NCI-H460 (cell line): ENCODE measurements around the gene PKP3. TPM values are rescaled to one million over a fixed set of nuclear protein-coding genes. Genes with fewer than 3 reads are reported as not detected.
A peak's percentile ranks its signal among the peaks of the same experiment; 100 is the strongest.
"Not testable (repeated sequence)": the region's sequence is repeated elsewhere in the genome, so short reads cannot be mapped to it uniquely, and the experiment has no call there.

Experiments
- DNase-seq: peaks from one replicate; pipeline ENCODE4 v3.0.0-alpha.2; 2016; ENCODE audit warnings: low read depth; ENCODE audit errors: extremely low read depth
- total RNA-seq: library from RNA; depleted of rRNA; stranded (reverse); fragments of >200 nt; shearing (Covaris generic); gene quantifications from 2 replicates; pipeline ENCODE4 v1.2.3, GENCODE V29; 2014

Gene PKP3
- total RNA-seq, 1 experiment from 2014 or later = 27.7 TPM

GRCh38 chr11:363443-363805 is 30.6 kb upstream of the PKP3 start:
- DNase-seq = not testable (repeated sequence)

DNA sequence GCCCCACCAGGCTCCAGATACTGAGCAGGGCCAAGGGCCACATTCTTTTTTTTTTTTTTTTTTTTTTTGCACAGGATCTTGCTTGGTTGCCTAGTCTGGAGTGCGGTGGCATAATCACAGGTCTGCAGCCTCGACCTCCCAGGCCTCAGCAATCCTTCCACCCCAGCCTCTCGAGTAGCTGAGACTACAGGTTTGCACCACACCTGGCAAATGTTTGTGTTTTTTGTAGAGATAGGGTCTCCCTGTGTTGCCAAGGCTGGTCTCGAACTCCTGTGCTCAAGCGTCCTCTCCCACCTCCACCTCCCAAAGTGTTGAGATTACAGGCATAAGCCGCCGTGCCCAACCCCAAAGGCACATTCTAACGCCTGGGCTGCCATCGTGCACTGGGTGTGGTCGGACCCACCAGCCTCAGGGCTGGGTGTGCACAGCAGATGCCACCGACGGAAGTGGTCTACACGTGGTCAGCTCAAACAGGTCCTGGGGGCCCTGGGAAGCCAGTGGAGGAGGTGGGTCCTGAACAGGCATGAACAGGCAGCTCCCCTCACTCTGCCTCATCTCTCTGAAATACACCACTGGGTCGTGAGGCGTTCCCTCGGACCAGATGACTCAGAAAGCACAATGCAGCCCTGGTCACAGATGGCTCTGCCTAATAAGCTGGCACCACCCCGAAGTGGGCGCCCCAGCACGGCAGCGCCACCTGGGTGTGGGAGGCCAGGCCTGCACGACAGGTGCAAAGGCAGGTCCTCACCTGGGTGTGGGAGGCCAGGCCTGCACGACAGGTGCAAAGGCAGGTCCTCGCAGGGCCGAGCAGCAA is 29.9 kb upstream of the PKP3 start:
- peak; percentile 76 for DNase-seq

DNA sequence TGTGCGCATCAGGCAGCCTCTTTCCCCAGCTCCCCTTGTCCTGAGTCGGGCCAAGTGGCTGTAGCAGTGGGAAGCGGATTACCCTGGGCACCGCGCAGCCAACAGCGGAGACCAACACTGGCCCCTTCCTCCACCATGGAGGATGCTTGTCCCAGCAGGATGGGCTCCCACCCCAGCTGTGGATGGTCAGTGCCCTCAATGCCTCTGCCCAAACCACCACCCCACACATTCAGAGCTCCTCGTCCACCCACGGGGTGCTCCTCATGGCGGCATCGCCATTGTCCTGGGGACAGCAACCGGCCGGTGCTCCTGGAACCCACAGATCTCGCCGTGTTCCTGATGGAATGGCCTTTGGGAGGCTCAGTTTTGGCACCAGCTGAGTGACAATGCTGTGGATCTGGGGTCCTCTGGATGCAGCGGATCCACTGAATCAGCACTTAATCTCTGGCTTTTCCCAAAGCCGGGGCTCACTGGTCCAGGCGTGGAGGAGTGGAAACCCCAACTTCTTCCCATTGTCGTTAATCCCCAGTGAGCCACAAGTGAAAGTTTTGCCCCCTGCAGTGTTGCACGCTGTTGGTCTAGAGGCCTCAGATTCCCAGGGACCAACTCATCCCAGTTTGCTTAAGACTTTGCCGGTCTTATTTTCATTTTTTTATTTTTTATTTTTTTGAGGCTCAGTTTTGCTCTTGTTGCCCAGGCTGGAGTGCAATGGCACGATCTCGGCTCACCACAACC is 28.9 kb upstream of the PKP3 start:
- DNase-seq = no peak

GRCh38 chr11:365831-366230 is 28.2 kb upstream of the PKP3 start:
- no peak for DNase-seq

DNA sequence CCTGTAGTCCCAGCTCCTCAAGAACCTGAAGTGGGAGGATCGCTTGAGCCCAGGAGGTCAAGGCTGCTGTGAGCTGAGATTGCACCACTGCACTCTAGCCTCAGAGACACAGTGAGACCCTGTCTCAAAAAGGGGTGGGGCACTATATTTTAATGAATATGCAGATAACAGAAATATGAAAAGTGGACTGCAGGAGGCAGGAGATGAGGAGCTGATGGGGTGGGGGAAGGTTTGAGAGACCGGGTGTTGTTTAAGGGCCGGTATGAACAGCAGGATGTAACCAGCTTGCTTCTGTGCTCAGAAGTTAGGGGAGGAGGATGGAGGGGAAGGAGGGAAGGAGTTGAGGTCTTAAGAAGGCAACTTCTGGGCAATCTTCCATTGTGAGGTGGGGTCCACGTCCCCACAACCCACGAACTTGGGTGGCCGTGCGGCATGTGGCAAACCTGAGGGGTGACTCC is 26.0 kb upstream of the PKP3 start:
- no peak for DNase-seq

- DNase-seq = no peak
Observed at GRCh38 chr11:368414-369335, 25.3 kb upstream of the PKP3 start.

- no peak for DNase-seq
Observed at GRCh38 chr11:369336-370018, 24.5 kb upstream of the PKP3 start, which contains the start of gene B4GALNT4. B4GALNT4 (plus strand) TSS chr11:369499; CDS start chr11:369804, 305 bp downstream.

DNA sequence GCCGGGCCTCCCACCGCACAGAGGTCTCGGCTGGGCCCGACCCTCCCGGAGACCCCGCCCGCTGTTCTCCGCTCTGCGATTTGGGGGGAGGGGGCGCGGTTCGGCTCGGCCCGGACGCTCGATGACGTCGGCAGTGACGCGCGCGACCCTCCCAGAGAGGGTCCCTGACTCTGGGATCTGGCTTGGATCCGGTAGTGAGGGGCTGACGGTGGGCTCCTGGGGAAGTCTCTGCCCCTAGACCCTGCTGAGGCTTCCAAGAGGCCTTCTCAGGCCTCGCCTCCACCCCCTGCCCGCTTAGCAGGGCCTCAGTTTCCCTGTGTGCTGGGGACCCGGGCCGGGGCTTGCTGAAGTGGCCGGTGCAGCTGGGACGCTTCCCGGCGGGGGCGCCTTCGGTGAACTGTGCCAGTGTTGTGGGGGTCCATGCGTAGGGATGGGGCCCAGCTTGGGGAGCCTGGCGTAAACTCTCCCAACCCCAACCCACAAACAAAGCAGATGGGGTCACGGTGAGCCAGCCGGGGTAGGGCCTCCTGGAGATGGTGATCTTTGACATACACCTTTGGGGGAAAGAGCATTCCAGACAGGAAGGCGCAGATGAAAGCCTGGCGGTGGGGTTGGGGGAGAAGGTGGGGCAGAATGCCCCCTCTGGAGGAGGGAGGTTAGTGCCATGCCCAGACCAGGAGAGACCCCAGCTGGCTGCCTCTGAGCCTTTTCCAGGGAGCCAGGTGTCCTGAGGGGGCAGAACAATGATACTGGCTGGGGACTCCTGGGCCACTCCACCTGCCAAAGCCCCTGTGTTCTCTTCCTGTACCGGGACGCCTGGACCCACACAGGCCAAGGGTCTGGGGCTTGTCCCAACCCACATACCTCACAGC is 23.7 kb upstream of the PKP3 start:
- DNase-seq = no peak

DNA sequence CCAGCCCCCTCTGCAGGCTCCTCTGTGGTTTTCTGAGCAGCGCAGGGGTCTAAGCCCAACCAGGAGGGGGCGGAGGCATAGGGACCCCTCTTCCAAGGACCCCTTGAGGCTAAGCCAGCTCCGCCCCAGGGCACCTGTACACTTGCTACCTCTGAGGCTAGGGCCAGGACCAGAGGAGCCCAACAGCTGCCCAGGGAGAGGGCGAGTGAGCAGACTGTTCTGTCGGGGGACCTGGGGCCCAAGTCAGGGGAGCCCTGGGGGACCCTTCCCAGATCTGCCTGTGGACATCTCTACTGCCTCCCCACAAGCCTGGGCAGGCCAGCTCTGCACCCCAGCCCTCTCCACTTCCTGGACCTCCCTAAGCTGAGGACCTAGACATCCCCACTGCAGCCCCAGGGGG is 23.0 kb upstream of the PKP3 start:
- no peak for DNase-seq

DNA sequence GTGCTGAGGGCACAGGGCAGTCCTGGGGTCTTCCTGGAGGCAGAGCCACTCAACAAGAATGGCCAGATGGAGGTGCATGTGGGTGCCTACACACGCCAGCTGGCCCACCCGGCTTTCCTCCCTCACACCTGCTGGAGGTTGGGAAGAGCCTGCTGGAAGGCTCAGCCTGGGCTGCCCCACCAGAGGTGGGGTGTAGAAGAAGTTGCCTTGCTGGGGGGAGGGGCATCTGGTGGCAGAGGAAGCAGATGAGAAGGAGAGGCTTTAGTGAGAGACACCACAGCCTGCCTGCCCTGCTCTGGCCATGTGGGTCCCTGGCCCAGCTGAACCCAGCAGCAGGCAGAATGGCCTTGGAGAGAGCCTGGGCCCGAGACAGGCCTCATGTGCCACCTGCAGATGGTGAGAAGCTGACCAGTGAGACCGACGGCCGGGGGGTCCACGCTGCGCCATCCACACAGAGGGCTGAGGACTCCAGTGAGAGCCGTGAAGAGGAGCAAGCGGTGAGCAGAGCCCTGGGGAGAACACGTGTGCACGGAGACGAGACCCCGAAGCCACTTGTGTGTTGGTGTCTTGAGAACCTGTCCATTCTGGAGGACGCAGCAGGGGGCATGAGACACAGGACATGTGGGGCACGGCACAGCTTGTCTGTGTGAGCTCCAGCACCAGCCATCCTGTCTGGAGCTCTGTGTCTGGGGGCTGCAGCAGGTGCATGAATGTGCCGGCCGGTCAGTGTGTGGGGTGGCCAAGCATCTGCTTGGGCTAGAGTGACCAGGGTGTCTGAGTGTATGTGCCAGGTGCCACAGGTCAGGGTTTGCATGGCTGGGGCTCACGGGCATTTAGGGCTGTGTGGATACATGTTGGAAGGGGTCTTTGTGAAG is 22.1 kb upstream of the PKP3 start:
- no peak for DNase-seq

- no peak for DNase-seq
Observed at GRCh38 chr11:372809-373715, 20.9 kb upstream of the PKP3 start.

DNA sequence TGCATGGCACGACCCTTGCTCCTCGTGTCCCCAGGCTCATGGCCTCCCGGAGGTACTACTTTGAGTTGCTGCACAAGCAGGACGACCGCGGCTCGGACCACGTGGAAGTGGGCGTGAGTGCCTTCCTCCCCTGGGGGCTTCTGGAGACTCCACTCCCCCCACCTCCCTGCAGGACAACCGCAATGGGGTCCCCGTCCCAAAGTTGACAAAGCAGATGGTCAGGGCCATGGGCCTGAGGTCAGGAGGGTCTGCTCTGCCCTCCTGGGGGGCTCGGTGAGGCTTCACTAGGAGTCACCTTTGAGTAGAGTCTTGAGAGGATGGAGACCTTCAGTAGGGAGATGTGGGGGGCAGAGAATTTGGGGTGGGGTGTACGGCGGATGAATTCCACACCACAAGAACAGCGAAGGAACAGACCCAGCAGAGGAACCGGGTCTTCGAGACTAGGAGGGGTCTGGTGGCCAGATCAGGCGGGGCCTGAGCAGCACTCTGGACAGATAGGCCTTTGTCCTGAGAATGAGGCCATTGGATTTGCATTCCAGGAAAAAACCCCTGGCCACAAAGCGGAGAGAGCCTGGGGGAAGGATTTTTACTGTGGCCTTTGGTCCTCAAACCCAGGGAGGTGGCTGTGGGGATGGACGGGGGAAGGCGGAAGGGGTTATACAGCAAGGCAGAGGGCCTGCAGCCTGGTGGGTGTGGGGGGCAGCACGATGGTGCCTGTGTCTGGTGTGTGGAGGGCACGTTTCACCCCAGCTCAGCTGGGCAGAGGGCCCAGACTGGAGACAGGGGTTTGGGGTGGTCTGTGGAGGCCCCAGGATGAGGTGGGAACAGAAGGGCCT is 20.1 kb upstream of the PKP3 start:
- DNase-seq = no peak

DNA sequence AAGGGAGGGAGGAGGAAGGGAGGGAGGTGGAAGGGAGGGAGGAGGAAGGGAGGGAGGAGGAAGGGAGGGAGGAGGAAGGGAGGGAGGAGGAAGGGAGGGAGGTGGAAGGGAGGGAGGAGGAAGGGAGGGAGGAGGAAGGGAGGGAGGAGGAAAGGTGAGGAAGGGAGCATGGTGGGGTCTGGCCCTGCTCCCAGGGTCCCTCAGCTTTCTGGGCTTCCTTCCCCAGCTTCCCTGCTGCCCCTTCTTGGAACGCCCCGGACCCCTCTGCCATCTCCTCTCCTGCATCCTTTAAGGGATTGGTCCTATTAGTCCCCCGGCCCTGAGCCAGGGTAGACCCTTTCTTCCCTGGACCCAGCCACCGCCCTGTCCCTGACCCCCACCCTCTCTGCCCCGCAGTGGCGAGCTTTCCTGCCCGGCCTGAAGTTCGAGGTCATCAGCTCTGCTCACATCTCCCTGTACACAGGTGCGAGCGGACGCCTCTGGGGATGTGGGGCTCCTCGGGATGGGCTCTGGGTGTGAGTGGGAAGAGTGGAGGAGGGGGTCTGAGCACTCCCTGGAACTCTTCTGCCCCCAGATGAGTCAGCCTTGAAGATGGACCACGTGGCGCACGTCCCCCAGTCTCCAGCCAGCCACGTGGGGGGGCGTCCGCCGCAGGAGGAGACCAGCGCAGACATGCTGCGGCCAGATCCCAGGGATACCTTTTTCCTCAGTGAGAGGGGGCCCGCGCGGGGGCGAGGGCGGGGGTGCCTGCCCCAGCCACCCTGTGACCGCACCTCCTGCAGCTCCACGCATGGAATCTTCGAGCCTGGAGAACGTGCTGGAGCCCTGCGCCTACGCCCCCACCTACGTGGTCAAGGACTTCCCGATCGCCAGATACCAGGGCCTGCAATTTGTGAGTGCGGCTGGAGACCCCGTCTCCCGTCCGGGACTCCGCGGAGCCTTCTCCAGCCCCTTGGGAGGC is 18.7 kb upstream of the PKP3 start:
- DNase-seq = no peak

DNA sequence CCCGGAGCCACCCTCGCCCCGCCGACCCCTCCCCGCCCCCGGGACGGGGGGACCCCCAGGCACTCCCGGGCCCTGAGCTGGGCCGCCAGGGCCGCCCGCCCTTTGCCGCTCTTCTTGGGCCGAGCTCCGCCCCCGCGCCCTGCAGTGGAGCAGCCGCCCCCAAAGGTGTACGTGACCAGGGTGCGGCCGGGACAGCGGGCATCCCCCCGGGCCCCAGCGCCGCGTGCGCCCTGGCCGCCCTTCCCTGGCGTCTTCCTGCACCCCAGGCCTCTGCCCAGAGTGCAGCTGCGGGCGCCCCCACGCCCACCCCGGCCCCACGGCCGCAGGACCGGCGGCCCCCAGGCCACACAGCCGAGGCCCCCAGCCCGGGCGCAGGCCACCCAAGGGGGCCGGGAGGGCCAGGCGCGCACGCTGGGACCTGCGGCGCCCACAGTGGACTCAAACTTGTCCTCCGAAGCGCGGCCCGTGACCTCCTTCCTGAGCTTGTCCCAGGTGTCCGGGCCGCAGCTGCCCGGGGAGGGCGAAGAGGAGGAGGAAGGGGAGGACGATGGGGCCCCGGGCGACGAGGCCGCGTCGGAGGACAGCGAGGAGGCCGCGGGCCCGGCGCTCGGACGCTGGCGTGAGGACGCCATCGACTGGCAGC is 17.4 kb upstream of the PKP3 start:
- no peak for DNase-seq
